Panc1 (cell line): ENCODE results near the gene LAMP5.

ENCODE experiments used
- POLR2AphosphoS5 ChIP-seq: IDR thresholded peaks from 2 replicates; pipeline ENCODE4 v1.6.1; 2012; ENCODE audit warnings: mild to moderate bottlenecking, low read depth, low read length, moderate library complexity
- TCF7L2 ChIP-seq: IDR thresholded peaks from 2 replicates; pipeline ENCODE4 v1.6.1; 2011; ENCODE audit warnings: mild to moderate bottlenecking, low read depth, low read length, inconsistent platforms
- TF ChIP-seq, protein P1 (sequence below): fragments of 450-650 bp; IDR thresholded peaks from 2 replicates; pipeline ENCODE4 v1.5.1; 2017; ENCODE audit warnings: mild to moderate bottlenecking
- TF ChIP-seq, protein P2 (sequence below), 2 experiments: IDR thresholded peaks; 2 replicates each; pipeline ENCODE4 v1.6.1; 2011 to 2012; ENCODE audit warnings: low read depth in 2 of 2, control low read depth in 1 of 2, low read length in 1 of 2, mild to moderate bottlenecking in 1 of 2, moderate library complexity in 1 of 2; ENCODE audit not compliant: insufficient read depth in 1 of 2

DNA sequence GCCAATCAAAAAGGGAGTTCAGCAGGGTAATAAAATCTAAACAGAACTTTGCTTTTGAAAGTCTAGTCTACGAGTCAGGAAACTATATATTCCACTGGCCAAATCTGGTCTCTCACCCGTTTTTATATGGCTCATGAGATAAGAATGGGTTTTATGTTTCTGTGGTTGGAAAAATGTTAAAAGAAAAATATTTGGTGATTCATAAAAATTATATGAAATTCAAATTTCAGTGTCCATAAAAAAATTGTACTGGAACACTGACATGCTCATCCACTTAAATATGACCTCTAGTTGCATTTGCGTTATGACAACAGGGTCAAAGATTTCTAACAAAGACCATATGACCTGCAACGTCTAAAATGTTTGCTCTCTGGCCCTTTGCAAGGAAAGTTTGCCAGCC lies 22.3 kb upstream of the LAMP5 start:
- TF ChIP-seq, protein P1, sequence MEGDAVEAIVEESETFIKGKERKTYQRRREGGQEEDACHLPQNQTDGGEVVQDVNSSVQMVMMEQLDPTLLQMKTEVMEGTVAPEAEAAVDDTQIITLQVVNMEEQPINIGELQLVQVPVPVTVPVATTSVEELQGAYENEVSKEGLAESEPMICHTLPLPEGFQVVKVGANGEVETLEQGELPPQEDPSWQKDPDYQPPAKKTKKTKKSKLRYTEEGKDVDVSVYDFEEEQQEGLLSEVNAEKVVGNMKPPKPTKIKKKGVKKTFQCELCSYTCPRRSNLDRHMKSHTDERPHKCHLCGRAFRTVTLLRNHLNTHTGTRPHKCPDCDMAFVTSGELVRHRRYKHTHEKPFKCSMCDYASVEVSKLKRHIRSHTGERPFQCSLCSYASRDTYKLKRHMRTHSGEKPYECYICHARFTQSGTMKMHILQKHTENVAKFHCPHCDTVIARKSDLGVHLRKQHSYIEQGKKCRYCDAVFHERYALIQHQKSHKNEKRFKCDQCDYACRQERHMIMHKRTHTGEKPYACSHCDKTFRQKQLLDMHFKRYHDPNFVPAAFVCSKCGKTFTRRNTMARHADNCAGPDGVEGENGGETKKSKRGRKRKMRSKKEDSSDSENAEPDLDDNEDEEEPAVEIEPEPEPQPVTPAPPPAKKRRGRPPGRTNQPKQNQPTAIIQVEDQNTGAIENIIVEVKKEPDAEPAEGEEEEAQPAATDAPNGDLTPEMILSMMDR = no peak
- TF ChIP-seq, protein P2, sequence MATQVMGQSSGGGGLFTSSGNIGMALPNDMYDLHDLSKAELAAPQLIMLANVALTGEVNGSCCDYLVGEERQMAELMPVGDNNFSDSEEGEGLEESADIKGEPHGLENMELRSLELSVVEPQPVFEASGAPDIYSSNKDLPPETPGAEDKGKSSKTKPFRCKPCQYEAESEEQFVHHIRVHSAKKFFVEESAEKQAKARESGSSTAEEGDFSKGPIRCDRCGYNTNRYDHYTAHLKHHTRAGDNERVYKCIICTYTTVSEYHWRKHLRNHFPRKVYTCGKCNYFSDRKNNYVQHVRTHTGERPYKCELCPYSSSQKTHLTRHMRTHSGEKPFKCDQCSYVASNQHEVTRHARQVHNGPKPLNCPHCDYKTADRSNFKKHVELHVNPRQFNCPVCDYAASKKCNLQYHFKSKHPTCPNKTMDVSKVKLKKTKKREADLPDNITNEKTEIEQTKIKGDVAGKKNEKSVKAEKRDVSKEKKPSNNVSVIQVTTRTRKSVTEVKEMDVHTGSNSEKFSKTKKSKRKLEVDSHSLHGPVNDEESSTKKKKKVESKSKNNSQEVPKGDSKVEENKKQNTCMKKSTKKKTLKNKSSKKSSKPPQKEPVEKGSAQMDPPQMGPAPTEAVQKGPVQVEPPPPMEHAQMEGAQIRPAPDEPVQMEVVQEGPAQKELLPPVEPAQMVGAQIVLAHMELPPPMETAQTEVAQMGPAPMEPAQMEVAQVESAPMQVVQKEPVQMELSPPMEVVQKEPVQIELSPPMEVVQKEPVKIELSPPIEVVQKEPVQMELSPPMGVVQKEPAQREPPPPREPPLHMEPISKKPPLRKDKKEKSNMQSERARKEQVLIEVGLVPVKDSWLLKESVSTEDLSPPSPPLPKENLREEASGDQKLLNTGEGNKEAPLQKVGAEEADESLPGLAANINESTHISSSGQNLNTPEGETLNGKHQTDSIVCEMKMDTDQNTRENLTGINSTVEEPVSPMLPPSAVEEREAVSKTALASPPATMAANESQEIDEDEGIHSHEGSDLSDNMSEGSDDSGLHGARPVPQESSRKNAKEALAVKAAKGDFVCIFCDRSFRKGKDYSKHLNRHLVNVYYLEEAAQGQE (IDR thresholded peaks at IDR 0.05; ENCODE audit: insufficient read depth in 1 of 2, low read depth in 2 of 2, low read length in 1 of 2) = no peak
- TF ChIP-seq POLR2AphosphoS5 = no peak
- no peak for TF ChIP-seq TCF7L2
